ENCODE data around the gene PRDM5. TPM values are rescaled to one million over a fixed set of nuclear protein-coding genes. Genes with fewer than 3 reads are reported as not detected.
A peak's percentile ranks its signal among the peaks of the same experiment; 100 is the strongest.

Gene PRDM5
- total RNA-seq, 1 donor from 2014 or later: 14.8 TPM

GRCh38 chr4:120921456-120922380 lies 808 bp downstream of the PRDM5 start:
- DNase-seq: peak; percentile 75
- Histone ChIP-seq H3K4me3 (peak overlapping the region; percentile 72), H3K36me3 (no peaks in the 10 kb centered on the region), H3K27ac (peak overlapping the region; percentile 95), H3K4me1 (peaks cover 40% of the 10 kb centered on the region), H3K27me3 (ENCODE audit: low read depth) (no peaks in the 10 kb centered on the region), H3K9me3 (no peaks in the 10 kb centered on the region)
- intact Hi-C loops (cut with DNase I): loop anchor here (10.0 kb wide), 1 partner anchor 143 kb away; no protein-coding TSS in a partner anchor
- TF ChIP-seq CTCF (IDR thresholded peaks at IDR 0.05): no peak
- peak; percentile 80 to 88 for ATAC-seq

- no peak for DNase-seq
- TF ChIP-seq CTCF (IDR thresholded peaks at IDR 0.05): no peak
- Histone ChIP-seq H3K36me3 (no peaks in the 10 kb centered on the region), H3K27me3 (ENCODE audit: low read depth) (no peaks in the 10 kb centered on the region), H3K4me3 (no peak overlapping the region), H3K4me1 (peaks cover 40% of the 10 kb centered on the region), H3K9me3 (no peaks in the 10 kb centered on the region), H3K27ac (no peak overlapping the region)
- intact Hi-C loops (cut with DNase I): loop anchor here (10.0 kb wide), 1 partner anchor 144 kb away; no protein-coding TSS in a partner anchor
- ATAC-seq: no peak
These were observed 1.9 kb downstream of the PRDM5 start for GRCh38 chr4:120920666-120921065.

GRCh38 chr4:120919358-120919757 lies 3.2 kb downstream of the PRDM5 start:
- ATAC-seq (no peak), DNase-seq (no peak)
- intact Hi-C loops (cut with DNase I): no loop called here
- Histone ChIP-seq H3K9me3 (no peaks in the 10 kb centered on the region), H3K4me1 (peaks cover 40% of the 10 kb centered on the region), H3K4me3 (no peak overlapping the region), H3K27me3 (ENCODE audit: low read depth) (no peaks in the 10 kb centered on the region), H3K36me3 (no peaks in the 10 kb centered on the region), H3K27ac (no peak overlapping the region)
- TF ChIP-seq CTCF (IDR thresholded peaks at IDR 0.05): no peak

- no peak for TF ChIP-seq CTCF (IDR thresholded peaks at IDR 0.05)
- ATAC-seq (no peak), DNase-seq (no peak)
- no peaks in the 10 kb centered on the region for H3K9me3 ChIP-seq
- intact Hi-C loops (cut with DNase I): no loop called here
- no peaks in the 10 kb centered on the region for H3K36me3 ChIP-seq
- H3K27ac ChIP-seq: no peak overlapping the region
- H3K4me1 ChIP-seq: peaks cover 40% of the 10 kb centered on the region
- H3K27me3 ChIP-seq (ENCODE audit: low read depth): no peaks in the 10 kb centered on the region
- no peak overlapping the region for H3K4me3 ChIP-seq
These were observed 3.7 kb downstream of the PRDM5 start for GRCh38 chr4:120918788-120919187.

DNA sequence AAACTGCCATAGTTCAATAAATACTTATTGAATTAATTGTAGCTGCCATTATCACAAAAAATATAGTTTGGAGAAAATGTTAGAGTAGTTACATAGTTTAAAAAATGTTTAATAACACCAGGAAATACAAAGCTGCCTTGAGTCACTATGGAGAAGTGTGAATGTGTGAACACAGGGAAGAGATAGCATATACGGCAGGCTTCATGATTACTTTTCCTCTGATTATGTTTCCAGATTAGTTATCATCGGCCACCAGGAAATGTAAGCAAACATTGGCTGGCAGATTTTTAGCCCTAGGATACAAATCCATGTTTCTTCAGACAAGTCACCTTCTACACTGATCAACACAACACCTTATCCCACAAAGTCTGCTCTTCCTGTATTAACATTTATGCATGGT lies 4.4 kb downstream of the PRDM5 start:
- Histone ChIP-seq H3K4me3 (no peak overlapping the region), H3K4me1 (peaks cover 36% of the 10 kb centered on the region), H3K27ac (no peak overlapping the region), H3K27me3 (ENCODE audit: low read depth) (no peaks in the 10 kb centered on the region), H3K36me3 (no peaks in the 10 kb centered on the region), H3K9me3 (no peaks in the 10 kb centered on the region)
- TF ChIP-seq CTCF (IDR thresholded peaks at IDR 0.05): no peak
- ATAC-seq (no peak), DNase-seq (no peak)
- intact Hi-C loops (cut with DNase I): no loop called here

All from lower lobe of right lung (tissue), 2 donors.